ENCODE data around the gene FOXO3B. TPM values are rescaled to one million over a fixed set of nuclear protein-coding genes. Genes with fewer than 3 reads are reported as not detected.
"Not testable (repeated sequence)": the region's sequence is repeated elsewhere in the genome, so short reads cannot be mapped to it uniquely, and the experiment has no call there.

Gene FOXO3B
- polyA plus RNA-seq, 2 donors: 0.28 to 0.33 TPM

DNA sequence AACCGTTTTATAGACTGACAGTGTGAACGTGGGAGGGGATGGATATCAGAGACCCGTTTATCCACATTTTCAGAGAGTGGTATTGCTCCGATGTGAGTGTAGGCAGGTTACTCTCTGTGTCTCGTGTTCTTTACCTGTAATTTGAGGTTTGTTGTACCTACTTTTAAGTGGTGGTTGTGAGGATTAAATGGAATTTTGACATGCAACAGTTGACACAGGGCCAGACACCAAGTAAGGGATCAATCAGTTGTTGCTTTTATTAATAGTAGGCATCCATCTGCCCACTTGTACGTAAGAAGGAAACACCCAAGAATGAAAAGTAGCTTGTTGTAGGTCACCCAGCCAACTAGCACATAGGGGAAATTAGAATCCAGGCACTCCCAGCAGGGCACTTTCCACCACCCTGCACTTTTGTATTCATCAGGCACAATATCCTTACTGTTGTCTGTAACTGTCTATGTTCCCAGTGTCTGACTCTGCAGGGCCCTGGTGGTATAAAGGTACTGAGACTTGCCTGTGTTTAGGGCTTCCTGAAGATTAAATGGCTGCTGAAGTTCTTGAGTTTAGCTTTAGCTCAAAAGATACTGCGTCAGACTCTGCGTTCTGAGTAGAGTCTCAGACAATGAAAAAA is 16.5 kb upstream of the FOXO3B start:
- not testable (repeated sequence) for H3K9me3 ChIP-seq (ENCODE audit: control insufficient read depth in 2 of 2, insufficient read depth in 1 of 2, low read depth in 1 of 2, low read length in 1 of 2); H3K27ac ChIP-seq (ENCODE audit: low read depth in 2 of 2, low read length in 1 of 2); H3K27me3 ChIP-seq (ENCODE audit: control insufficient read depth in 1 of 2, insufficient read depth in 2 of 2, low read length in 2 of 2); H3K36me3 ChIP-seq (ENCODE audit: control insufficient read depth in 2 of 2, insufficient read depth in 2 of 2, low read length in 1 of 2); H3K4me1 ChIP-seq (ENCODE audit: control insufficient read depth in 2 of 2, insufficient read depth in 2 of 2, low read length in 1 of 2)
- H3K4me3 ChIP-seq (ENCODE audit: low read depth in 1 of 2, low read length in 2 of 2): peak overlapping the region; percentile 57 to 67
- 52 to 55% methylated on average over 8 of the region's 8 CpGs for WGBS, 2 donors

- H3K4me3 ChIP-seq (ENCODE audit: low read depth in 1 of 2, low read length in 2 of 2); H3K9me3 ChIP-seq (ENCODE audit: control insufficient read depth in 2 of 2, insufficient read depth in 1 of 2, low read depth in 1 of 2, low read length in 1 of 2); H3K27ac ChIP-seq (ENCODE audit: low read depth in 2 of 2, low read length in 1 of 2); H3K4me1 ChIP-seq (ENCODE audit: control insufficient read depth in 2 of 2, insufficient read depth in 2 of 2, low read length in 1 of 2); H3K27me3 ChIP-seq (ENCODE audit: control insufficient read depth in 1 of 2, insufficient read depth in 2 of 2, low read length in 2 of 2); H3K36me3 ChIP-seq (ENCODE audit: control insufficient read depth in 2 of 2, insufficient read depth in 2 of 2, low read length in 1 of 2): not testable (repeated sequence)
- 66 to 68% methylated on average over 2 of the region's 2 CpGs for WGBS, 2 donors
Measured at GRCh38 chr17:18695143-18695542, 13.0 kb upstream of the FOXO3B start.

GRCh38 chr17:18682668-18683067 is 554 bp upstream of the FOXO3B start:
- H3K4me3 ChIP-seq (ENCODE audit: low read depth in 1 of 2, low read length in 2 of 2): peak overlapping the region in 1 of 2 donors; percentile 41
- not testable (repeated sequence) for H3K36me3 ChIP-seq (ENCODE audit: control insufficient read depth in 2 of 2, insufficient read depth in 2 of 2, low read length in 1 of 2); H3K9me3 ChIP-seq (ENCODE audit: control insufficient read depth in 2 of 2, insufficient read depth in 1 of 2, low read depth in 1 of 2, low read length in 1 of 2); H3K27me3 ChIP-seq (ENCODE audit: control insufficient read depth in 1 of 2, insufficient read depth in 2 of 2, low read length in 2 of 2); H3K4me1 ChIP-seq (ENCODE audit: control insufficient read depth in 2 of 2, insufficient read depth in 2 of 2, low read length in 1 of 2); H3K27ac ChIP-seq (ENCODE audit: low read depth in 2 of 2, low read length in 1 of 2)
- 1 to 2% methylated on average over 3 of the region's 3 CpGs for WGBS, 2 donors

DNA sequence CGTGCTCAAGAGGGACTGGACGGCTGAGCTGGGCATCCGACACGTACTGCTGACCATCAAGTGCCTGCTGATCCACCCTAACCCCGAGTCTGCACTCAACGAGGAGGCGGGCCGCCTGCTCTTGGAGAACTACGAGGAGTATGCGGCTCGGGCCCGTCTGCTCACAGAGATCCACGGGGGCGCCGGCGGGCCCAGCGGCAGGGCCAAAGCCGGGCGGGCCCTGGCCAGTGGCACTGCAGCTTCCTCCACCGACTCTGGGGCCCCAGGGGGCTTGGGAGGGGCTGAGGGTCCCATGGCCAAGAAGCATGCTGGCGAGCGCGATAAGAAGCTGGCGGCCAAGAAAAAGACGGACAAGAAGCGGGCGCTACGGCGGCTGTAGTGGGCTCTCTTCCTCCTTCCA is 4.7 kb downstream of the FOXO3B start:
- H3K27ac ChIP-seq (ENCODE audit: low read depth in 2 of 2, low read length in 1 of 2); H3K27me3 ChIP-seq (ENCODE audit: control insufficient read depth in 1 of 2, insufficient read depth in 2 of 2, low read length in 2 of 2); H3K9me3 ChIP-seq (ENCODE audit: control insufficient read depth in 2 of 2, insufficient read depth in 1 of 2, low read depth in 1 of 2, low read length in 1 of 2); H3K4me1 ChIP-seq (ENCODE audit: control insufficient read depth in 2 of 2, insufficient read depth in 2 of 2, low read length in 1 of 2); H3K4me3 ChIP-seq (ENCODE audit: low read depth in 1 of 2, low read length in 2 of 2); H3K36me3 ChIP-seq (ENCODE audit: control insufficient read depth in 2 of 2, insufficient read depth in 2 of 2, low read length in 1 of 2): not testable (repeated sequence)
- 98% methylated on average over 20 to 28 of the region's 29 CpGs for WGBS, 2 donors

DNA sequence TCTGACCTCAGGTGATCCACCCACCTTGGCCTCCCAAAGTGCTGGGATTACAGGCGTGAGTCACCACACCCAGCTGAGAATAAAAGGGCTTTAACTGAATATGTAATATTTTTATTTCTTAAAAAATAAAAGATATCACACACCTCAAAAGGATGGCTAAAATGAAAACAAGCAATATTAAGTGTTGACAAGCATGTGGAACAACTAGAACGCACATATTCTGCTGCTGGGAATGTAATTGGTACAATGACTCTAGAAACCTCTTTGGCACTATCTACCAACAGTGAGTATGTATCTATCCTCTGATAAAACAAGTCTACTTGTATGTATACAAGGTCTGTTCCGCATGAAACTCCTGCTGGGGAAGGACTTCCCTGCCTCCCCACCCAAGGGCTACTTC is 5.2 kb downstream of the FOXO3B start:
- H3K27me3 ChIP-seq (ENCODE audit: control insufficient read depth in 1 of 2, insufficient read depth in 2 of 2, low read length in 2 of 2): not testable (repeated sequence)

GRCh38 chr17:18672395-18673227 is 9.5 kb downstream of the FOXO3B start:
- not testable (repeated sequence) for H3K36me3 ChIP-seq (ENCODE audit: control insufficient read depth in 2 of 2, insufficient read depth in 2 of 2, low read length in 1 of 2); H3K27me3 ChIP-seq (ENCODE audit: control insufficient read depth in 1 of 2, insufficient read depth in 2 of 2, low read length in 2 of 2); H3K9me3 ChIP-seq (ENCODE audit: control insufficient read depth in 2 of 2, insufficient read depth in 1 of 2, low read depth in 1 of 2, low read length in 1 of 2); H3K4me3 ChIP-seq (ENCODE audit: low read depth in 1 of 2, low read length in 2 of 2); H3K4me1 ChIP-seq (ENCODE audit: control insufficient read depth in 2 of 2, insufficient read depth in 2 of 2, low read length in 1 of 2); H3K27ac ChIP-seq (ENCODE audit: low read depth in 2 of 2, low read length in 1 of 2)
- 96 to 97% methylated on average over 50 to 88 of the region's 102 CpGs for WGBS, 2 donors

More for the DNA sequence above, 5.2 kb downstream of the FOXO3B start:
- not testable (repeated sequence) for H3K36me3 ChIP-seq (ENCODE audit: control insufficient read depth in 2 of 2, insufficient read depth in 2 of 2, low read length in 1 of 2); H3K4me1 ChIP-seq (ENCODE audit: control insufficient read depth in 2 of 2, insufficient read depth in 2 of 2, low read length in 1 of 2); H3K27ac ChIP-seq (ENCODE audit: low read depth in 2 of 2, low read length in 1 of 2); H3K9me3 ChIP-seq (ENCODE audit: control insufficient read depth in 2 of 2, insufficient read depth in 1 of 2, low read depth in 1 of 2, low read length in 1 of 2); H3K4me3 ChIP-seq (ENCODE audit: low read depth in 1 of 2, low read length in 2 of 2)
- WGBS, 2 donors: 97 to 99% methylated on average over 3 of the region's 3 CpGs

- H3K9me3 ChIP-seq (ENCODE audit: control insufficient read depth in 2 of 2, insufficient read depth in 1 of 2, low read depth in 1 of 2, low read length in 1 of 2); H3K4me3 ChIP-seq (ENCODE audit: low read depth in 1 of 2, low read length in 2 of 2); H3K4me1 ChIP-seq (ENCODE audit: control insufficient read depth in 2 of 2, insufficient read depth in 2 of 2, low read length in 1 of 2); H3K27ac ChIP-seq (ENCODE audit: low read depth in 2 of 2, low read length in 1 of 2); H3K36me3 ChIP-seq (ENCODE audit: control insufficient read depth in 2 of 2, insufficient read depth in 2 of 2, low read length in 1 of 2); H3K27me3 ChIP-seq (ENCODE audit: control insufficient read depth in 1 of 2, insufficient read depth in 2 of 2, low read length in 2 of 2): not testable (repeated sequence)
- 98 to 100% methylated on average over 1 of the region's 1 CpG for WGBS, 2 donors
Measured at GRCh38 chr17:18668625-18669024, 13.5 kb downstream of the FOXO3B start.

DNA sequence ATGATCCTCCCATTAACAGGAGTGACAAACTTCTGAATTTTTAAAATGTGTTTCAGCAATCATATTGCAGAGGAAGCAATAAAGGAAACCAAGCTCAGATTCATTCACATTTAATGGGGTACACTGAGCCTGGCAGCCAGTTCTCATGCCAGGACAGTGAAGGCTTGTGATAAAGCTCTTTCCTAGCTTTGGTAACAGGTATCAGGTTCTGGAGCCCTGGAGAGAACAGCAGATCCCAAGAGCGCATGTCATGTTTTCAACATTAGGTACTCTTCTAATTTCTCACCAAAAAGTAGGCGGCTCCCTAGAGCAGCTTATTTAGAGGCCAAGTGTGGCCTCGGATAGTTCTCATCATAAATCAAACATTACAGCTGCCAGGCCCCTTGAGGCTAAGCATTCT is 14.6 kb downstream of the FOXO3B start:
- not testable (repeated sequence) for H3K27ac ChIP-seq (ENCODE audit: low read depth in 2 of 2, low read length in 1 of 2); H3K9me3 ChIP-seq (ENCODE audit: control insufficient read depth in 2 of 2, insufficient read depth in 1 of 2, low read depth in 1 of 2, low read length in 1 of 2); H3K4me1 ChIP-seq (ENCODE audit: control insufficient read depth in 2 of 2, insufficient read depth in 2 of 2, low read length in 1 of 2); H3K4me3 ChIP-seq (ENCODE audit: low read depth in 1 of 2, low read length in 2 of 2); H3K27me3 ChIP-seq (ENCODE audit: control insufficient read depth in 1 of 2, insufficient read depth in 2 of 2, low read length in 2 of 2); H3K36me3 ChIP-seq (ENCODE audit: control insufficient read depth in 2 of 2, insufficient read depth in 2 of 2, low read length in 1 of 2)
- WGBS, 2 donors: 91 to 98% methylated on average over 3 of the region's 3 CpGs

DNA sequence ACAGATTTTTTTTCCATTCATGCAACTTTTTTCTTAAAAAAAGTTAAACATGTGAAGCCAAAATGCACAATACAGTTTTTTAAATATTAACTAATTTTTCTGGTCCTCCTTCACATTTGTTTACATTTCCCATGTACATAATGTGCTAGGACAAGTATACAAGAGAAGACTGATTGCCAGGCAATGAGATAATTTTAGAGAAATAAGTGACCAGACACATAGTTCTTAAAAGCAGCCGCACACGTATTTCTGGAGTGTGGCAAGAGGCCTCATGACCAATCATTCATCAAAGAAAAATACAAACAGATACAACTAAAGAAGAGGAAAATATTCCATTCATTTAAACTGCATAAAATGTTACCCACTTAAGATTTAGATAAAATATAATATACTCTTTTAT is 15.8 kb downstream of the FOXO3B start:
- H3K27ac ChIP-seq (ENCODE audit: low read depth in 2 of 2, low read length in 1 of 2); H3K27me3 ChIP-seq (ENCODE audit: control insufficient read depth in 1 of 2, insufficient read depth in 2 of 2, low read length in 2 of 2); H3K9me3 ChIP-seq (ENCODE audit: control insufficient read depth in 2 of 2, insufficient read depth in 1 of 2, low read depth in 1 of 2, low read length in 1 of 2); H3K36me3 ChIP-seq (ENCODE audit: control insufficient read depth in 2 of 2, insufficient read depth in 2 of 2, low read length in 1 of 2); H3K4me3 ChIP-seq (ENCODE audit: low read depth in 1 of 2, low read length in 2 of 2); H3K4me1 ChIP-seq (ENCODE audit: control insufficient read depth in 2 of 2, insufficient read depth in 2 of 2, low read length in 1 of 2): not testable (repeated sequence)
- WGBS, 2 donors: 100% methylated on average over 1 of the region's 2 CpGs
